OCI-LY7 (cell line): ENCODE results near the gene ZMYM1.
"Not testable (repeated sequence)": the region's sequence is repeated elsewhere in the genome, so short reads cannot be mapped to it uniquely, and the experiment has no call there.

Experiments used
- EZH2phosphoT487 ChIP-seq: fragments of 200-600 bp; sonication (generic); IDR thresholded peaks from 2 replicates; pipeline ENCODE4 v1.6.1; 2018; ENCODE audit warnings: low read depth, borderline replicate concordance, mild to moderate bottlenecking, mixed run types, antibody characterized with exemption, low read length, moderate library complexity, mixed read lengths
- TF ChIP-seq, protein P1 (sequence below): fragments of 200-600 bp; sonication (generic); conservative IDR thresholded peaks from 2 replicates; pipeline ENCODE4 v1.5.1; 2014; ENCODE audit warnings: mild to moderate bottlenecking, antibody characterized with exemption, low read length, moderate library complexity, mixed read lengths

- TF ChIP-seq, protein P1, sequence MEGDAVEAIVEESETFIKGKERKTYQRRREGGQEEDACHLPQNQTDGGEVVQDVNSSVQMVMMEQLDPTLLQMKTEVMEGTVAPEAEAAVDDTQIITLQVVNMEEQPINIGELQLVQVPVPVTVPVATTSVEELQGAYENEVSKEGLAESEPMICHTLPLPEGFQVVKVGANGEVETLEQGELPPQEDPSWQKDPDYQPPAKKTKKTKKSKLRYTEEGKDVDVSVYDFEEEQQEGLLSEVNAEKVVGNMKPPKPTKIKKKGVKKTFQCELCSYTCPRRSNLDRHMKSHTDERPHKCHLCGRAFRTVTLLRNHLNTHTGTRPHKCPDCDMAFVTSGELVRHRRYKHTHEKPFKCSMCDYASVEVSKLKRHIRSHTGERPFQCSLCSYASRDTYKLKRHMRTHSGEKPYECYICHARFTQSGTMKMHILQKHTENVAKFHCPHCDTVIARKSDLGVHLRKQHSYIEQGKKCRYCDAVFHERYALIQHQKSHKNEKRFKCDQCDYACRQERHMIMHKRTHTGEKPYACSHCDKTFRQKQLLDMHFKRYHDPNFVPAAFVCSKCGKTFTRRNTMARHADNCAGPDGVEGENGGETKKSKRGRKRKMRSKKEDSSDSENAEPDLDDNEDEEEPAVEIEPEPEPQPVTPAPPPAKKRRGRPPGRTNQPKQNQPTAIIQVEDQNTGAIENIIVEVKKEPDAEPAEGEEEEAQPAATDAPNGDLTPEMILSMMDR: not testable (repeated sequence)
- not testable (repeated sequence) for TF ChIP-seq EZH2phosphoT487
These were observed 20.9 kb upstream of the ZMYM1 start for GRCh38 chr1:35058321-35058720.
